Activated T-helper 1 cell treated with anti-CD3 and anti-CD28 coated beads, Interleukin-2, amount 50 U/mL, for 16 hours (primary cell): ENCODE results near the gene PTPRA.
"Not testable (repeated sequence)": the region's sequence is repeated elsewhere in the genome, so short reads cannot be mapped to it uniquely, and the experiment has no call there.

Experiments used
- DNase-seq, 2 donors: peaks; one replicate each; pipeline ENCODE4 v3.0.0-alpha.2; 2020; ENCODE audit warnings: low read depth in 1 of 2, low spot score in 1 of 2

The PTPRA gene

DNA sequence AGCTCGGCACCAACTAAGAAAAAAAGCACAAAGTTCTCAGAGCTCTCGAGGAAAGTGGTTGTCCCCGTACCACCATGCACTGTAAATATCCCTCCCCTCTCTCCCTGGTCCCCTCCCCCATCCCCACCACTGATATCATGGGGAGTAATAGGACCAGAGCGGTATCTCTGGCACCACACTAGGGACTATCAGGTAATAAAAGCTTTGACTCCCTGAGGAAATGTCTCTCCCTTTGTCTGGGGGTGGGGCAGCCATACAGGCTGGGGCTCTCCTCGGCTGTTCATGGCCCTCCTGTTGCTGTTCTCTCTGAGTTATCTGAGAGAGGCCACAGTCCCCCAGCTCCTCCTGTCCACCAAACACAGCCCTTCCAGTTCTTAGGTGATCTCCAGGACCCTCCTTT is 165.2 kb downstream of the PTPRA start:
- no peak for DNase-seq

DNA sequence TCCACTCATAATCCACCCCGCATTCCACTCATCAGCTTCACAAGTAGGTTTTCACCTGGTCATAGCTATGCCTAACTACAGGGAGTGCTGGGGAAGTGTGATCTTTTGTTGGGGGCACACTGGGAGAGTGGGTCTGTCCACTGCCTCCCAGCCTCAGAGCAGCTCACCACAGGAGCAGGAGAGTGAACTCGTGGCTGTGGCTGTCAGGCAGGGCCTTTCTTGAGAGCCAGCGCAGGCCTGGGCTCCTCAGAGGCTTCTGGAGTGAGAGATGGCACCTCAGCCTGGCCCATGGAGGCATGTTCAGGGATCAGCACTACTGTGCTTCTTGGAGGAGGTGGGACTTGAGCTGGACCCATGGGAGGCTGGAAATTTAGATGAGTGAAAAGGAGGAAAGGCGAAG is 166.1 kb downstream of the PTPRA start:
- no peak for DNase-seq

DNA sequence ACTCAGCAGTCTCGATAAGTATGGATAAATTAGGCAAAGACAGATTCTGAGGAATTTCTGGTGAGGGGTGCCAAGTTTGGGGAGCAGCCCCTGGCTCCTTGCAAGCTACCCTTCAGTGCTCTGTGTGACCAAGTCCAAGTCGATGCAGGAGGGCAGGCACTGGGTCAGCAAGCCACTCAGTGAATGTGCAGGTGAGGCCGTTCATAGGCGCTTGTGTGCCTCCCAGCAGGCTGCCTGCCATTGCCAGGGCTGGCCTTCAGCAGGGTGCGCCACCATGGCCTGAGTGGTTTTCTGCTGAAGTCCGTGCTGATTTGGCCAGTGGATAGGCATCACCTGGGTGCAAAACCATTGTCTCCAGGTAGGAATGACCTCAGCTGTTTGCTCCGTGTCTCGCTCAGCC is 166.8 kb downstream of the PTPRA start:
- DNase-seq = no peak

DNA sequence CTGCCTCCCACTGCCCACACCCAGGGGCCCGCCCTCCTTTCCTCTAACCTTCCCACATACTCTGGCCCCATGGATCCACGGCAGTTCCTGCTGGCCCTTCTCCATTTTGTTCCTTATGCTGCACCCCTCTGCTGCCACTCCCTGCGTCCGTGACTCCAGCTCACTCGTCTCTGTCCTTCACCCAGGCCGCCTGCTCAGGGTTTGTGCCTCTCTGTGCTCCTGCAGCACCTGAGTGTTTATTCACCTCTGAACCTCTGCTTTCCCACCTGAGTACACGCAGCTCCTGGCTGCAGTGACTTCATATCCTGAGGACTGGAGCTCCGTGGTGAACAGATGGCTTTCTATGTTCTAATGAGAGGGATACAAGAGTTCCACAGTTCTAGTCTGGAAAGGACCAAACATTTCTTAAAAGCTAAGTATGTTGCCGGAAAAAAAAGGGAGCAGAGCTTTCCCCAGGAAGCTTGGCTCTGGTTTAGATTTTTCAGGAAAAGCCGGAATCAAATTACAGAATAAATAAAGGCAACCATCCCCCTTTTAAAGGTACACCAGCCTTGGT is 168.7 kb downstream of the PTPRA start:
- DNase-seq = no peak

DNA sequence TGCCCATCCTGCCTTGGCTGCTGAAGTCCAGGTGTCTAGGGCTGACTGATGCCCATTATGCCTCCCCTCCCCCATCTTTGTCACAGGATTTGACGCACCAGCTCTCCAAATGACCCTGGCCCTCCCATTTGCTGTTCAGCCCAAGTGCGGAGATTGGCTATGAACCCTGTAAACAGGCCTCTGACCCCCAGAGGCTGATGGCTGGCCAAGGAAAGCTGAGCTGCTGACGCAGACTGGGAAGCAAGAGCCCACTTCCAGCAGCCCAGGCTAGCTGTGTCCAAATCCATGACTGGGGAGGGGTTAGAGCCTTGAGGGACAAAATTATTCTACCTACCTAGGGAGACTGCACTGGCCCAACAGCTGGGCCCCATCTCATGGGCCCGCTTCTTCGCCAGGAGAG is 169.3 kb downstream of the PTPRA start:
- no peak for DNase-seq

DNA sequence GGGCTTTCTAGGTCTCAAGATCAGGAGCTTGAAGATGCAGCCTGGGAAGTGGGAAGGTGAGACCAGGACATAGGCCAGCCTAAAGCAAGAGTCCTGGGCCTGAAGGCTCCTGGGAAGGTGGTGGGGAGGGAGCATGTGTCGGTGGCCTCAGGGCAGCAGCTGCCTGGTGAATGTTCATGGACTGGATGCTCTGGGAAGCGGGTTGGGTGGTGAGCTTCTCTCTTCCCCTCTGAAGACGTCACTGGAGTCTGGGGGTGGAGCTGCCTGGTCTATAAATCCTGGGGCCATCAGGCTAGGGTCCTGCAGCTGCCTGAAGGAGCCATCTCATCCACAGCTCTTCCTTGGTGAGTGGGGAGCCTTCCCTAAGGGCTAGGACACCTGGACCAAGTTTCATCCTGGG is 170.0 kb downstream of the PTPRA start, which contains the start of gene GNRH2:
Gene GNRH2 (plus strand): TSS at position 301 of the 400 bp plus-strand sequence. CDS start 793 bp downstream, outside the sequence.
- DNase-seq = no peak

DNA sequence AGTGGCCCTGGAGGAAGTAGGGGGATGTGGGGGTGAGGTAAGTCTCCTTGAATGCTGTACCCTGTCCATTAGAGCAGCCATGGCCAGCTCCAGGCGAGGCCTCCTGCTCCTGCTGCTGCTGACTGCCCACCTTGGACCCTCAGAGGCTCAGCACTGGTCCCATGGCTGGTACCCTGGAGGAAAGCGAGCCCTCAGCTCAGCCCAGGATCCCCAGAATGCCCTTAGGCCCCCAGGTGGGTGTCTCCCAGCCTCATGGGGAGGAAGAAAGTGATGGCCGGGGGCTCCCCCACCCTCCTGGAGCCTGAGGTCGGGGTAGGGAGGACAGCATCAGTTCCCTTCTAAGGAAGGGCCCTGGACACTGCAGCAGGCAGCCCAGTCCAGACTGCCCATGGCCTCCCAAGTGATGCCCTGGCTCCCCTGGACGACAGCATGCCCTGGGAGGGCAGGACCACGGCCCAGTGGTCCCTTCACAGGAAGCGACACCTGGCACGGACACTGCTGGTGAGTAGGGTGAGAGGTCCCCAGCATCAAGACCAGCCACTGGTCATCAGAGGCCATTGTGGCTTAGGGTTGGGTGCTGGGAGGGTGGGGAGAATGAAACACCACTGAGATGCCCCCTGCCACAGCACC is 171.2 kb downstream of the PTPRA start:
- DNase-seq = no peak

DNA sequence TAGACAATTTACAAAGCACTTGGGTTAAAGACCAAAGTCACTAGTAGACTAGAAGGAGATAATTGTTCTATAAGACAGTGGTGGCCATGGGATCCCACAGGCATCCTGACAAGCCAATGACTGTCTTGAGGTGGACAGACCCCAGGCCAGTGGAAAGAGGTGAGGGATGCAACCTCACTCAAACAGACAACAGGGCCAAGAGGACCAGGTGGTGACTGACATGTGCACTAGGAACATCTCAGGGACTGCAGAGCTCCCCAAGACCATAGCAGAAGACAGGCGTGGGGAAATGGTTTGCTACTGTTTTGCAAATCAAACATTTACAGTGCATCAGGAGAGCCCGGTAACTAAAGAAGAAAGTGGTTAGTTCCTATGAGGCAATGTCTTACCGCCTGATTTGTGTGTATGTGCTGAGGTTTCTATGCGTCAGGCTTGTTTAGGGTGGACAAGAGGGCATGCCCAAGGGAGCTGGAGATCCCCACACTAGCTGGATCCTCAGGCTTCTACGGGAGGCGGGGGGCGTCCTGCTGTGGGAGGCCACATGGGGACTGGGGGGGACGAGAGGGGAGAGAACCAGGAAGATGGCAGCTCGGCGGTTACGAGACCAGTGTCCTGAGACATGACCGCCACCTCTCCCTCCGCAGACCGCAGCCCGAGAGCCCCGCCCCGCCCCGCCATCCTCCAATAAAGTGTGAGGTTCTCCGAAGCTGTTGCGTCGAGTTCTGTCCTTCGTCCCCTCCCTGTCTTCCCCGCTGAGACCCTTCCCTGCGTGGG is 171.9 kb downstream of the PTPRA start:
- peak in 1 of 2 donors; percentile 12 for DNase-seq

DNA sequence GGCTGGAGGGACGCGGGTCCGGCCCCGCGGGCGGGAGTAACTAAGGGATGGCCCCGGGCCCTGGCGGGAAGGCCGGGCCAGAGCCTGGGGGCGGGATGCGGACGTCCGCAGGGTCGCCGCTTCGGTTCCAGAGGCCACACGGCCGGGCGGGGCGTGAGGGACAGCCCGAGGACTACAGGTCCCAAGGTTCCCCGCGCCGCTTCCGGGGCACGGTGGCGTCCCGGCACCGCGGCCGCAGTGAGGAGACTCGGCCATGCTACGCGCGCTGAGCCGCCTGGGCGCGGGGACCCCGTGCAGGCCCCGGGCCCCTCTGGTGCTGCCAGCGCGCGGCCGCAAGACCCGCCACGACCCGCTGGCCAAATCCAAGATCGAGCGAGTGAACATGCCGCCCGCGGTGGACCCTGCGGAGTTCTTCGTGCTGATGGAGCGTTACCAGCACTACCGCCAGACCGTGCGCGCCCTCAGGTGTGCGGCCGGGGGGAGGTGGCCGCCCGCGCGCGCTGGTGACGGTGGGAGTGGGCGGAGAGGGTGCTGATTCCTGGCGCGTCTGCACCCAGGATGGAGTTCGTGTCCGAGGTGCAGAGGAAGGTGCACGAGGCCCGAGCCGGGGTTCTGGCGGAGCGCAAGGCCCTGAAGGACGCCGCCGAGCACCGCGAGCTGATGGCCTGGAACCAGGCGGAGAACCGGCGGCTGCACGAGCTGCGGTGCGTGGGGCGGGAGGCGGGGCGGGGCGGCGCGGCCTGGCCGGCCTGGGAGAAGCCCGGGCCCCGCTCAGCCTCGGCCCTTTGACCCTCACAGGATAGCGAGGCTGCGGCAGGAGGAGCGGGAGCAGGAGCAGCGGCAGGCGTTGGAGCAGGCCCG is 172.8 kb downstream of the PTPRA start, which contains the start of gene MRPS26:
Gene MRPS26 (plus strand): TSS at position 237 of the 861 bp plus-strand sequence. CDS start 17 bp downstream, at position 254.
- peak; percentile 53 to 67 for DNase-seq

DNA sequence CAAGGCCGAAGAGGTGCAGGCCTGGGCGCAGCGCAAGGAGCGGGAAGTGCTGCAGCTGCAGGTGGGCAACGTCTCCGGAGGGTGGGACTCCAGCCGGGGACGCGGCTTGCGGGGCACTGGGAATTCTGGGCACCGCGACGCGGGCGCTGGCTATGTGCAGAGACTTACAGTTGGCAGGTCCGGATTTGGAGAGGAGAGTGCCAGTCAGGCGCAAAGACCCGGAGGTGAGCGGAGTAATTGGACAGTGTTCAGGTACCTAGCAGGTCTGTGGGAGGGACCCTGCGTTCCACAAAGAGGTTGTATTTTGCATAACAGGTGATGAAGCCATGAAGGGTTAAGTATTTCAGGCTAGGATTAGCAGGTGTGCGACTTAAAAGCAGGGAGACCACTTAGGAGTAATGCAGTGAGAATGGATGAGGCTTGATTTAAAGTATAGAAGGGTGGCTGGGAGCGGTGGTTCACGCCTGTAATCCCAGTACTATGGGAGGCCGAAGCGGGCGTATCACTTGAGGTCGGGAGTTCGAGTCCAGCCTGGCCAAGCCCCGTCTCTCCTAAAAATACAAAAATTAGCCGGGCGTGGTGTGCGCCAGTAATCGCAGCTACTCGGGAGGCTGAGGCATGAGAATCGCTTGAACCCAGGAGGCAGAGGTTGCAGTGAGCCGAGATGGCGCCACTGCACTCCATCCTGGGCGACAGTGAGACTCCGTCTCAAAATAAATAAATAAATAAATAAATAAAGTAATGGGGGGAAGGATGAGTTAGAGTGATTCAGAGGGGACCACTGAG is 173.6 kb downstream of the PTPRA start:
- DNase-seq = no peak

DNA sequence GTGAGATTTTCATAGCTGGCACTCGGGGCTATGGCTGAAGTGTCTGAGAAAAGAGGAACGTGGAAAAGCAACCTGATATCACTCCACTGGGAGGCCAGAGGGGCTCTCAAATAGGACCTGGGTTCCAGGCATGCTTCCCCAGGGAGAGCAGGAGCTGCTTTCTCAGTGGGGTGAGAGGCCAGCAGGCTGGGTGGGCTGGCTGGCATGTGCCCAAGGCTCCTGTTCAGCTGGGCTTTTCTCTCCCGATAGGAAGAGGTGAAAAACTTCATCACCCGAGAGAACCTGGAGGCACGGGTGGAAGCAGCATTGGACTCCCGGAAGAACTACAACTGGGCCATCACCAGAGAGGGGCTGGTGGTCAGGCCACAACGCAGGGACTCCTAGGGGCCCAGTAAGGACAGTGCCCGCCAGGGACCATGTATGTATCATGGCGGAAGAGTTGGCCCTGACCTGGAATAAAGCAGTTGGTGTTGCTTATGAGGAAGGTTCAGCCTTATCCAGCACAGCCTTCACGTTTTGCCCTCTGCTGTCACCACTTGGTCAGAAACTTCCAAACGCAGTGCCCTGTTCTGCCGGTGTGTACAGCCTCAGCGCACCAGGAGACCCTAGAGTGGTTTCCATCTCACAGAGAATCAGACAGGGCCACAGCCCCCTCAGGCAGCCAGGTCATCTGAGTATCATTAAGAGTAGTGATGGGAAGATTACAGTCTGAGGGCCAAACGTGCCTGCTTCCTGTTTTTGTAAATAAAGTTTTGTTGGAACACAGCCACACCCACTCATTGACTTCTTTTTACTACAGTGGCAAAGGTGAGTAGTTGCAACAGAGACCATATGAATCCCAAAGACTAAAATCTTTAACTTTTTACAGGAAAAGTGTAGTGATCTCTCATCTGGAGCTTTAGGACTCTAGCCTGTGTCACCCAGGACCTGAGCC is 174.5 kb downstream of the PTPRA start:
- DNase-seq = no peak

DNA sequence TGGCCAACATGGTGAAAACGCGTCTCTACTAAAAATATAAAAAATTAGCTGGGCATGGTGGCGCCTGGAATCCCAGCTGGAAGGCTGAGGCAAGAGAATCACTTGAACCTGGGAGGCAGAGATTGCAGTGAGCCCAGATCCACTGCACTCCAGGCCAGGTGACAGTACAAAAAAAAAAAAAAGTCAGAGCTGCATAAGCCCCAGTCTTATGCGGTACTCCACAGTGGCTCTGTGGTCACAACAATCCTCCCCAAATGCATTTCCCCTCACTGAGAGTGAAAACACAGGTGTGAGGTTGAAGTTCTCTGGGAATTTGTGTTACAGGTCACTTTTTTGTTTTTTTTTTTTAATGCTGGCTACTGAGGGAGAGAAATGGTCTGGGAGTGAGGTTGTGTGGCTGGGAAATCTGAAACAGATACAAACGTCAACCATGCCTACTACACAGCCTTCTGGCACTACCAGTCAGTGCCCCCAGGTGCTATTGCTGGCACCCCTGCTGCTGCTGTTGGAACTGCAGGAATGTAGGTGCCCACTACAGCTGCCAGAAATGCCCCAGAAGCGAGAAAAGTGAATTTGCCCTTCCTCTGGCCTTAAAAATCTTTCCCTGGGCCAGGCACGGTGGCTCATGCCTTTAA is 178.2 kb downstream of the PTPRA start:
- DNase-seq = no peak

DNA sequence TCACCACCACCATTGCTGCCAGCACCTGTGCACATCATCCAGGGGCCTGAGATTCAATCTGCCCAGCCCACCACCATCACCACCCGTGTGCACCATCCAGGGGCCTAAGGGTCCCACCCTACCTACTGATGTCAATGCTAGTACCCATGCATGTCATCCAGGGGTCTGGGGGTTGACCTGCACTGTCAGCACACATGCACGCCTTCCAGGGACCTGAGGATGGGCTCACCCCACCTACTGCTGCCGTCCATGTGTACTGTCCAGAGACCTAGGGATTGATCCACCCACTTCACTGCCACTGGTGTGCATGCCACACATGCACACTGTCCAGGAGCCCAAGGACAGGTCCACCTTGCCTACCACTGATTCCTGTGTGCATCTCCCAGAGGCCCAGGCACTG is 186.2 kb downstream of the PTPRA start:
- no peak for DNase-seq

DNA sequence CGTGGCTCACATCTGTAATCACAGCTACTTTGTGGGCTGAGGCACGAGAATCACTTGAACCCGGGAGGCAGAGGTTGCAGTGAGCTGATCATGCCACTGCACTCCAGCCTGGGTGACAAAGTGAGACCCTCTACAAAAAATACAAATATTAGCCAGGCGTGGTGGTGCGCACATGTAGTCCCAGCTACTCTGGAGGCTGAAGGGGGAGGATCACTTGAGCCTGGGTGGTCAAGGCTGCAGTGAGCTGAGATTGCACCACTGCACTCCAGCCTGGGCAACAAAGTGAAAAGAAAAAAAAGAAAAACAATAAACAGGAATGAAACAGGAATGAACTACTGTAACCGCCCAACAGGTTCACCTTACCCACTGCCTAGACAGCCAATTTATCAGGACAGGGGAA is 190.8 kb downstream of the PTPRA start:
- not testable (repeated sequence) for DNase-seq

DNA sequence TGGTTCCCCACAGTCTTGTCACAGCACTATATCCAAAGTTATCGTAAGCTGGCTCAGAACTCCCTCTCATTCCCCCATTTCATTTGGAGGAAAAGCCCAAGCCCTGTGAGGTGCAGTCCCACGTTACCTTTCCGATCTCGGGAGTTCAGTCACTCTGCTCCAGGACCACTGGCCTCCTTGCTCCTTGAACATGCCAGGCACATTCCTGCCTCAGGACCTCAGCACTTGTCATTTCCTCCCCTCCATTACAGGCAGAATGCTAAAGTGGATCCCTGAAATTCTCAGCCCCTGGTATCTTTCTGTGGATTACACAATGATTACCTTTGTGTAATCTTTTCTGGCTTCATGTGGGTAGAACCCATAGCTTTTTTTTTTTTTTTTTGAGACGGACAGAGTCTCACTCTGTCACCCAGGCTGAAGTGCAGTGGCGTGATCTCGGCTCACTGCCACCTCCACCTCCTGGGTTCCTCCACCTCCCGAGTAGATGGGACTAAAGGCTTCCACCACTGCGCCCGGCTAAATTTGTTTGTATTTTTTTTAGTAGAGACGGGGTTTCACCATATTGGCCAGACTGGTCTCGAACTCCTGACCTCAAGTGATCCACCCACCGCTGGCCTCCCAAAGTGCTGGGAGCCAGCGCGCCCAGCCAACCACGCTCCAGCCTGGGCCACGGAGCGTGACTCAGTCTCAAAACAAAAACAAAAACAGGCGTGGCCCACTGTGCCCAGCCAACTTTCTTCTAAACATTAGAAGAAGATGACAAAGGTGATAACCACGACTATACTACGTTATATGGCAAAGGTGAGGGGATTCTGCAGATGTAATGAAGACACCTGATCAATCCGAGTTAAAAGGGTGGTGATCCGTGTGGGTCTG is 194.1 kb downstream of the PTPRA start:
- no peak for DNase-seq

DNA sequence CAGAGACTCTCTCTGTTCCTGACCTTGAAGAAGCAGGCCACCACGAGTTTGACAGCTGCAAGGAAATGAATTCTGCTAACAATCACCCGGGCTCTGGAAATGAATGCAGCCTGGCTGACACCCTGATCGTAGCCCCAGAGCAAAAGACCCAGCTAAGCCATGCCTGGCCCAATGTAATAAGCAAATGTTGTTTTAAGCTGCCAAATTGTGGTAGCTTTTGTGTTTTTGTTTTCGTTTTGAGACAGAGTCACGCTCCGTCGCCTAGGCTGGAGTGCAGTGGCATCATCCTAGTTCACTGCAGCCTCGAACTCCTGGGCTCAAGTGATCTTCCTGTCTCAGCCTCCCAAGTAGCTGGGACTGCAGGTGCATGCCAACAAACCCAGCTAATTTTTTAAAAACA is 194.8 kb downstream of the PTPRA start:
- no peak for DNase-seq

DNA sequence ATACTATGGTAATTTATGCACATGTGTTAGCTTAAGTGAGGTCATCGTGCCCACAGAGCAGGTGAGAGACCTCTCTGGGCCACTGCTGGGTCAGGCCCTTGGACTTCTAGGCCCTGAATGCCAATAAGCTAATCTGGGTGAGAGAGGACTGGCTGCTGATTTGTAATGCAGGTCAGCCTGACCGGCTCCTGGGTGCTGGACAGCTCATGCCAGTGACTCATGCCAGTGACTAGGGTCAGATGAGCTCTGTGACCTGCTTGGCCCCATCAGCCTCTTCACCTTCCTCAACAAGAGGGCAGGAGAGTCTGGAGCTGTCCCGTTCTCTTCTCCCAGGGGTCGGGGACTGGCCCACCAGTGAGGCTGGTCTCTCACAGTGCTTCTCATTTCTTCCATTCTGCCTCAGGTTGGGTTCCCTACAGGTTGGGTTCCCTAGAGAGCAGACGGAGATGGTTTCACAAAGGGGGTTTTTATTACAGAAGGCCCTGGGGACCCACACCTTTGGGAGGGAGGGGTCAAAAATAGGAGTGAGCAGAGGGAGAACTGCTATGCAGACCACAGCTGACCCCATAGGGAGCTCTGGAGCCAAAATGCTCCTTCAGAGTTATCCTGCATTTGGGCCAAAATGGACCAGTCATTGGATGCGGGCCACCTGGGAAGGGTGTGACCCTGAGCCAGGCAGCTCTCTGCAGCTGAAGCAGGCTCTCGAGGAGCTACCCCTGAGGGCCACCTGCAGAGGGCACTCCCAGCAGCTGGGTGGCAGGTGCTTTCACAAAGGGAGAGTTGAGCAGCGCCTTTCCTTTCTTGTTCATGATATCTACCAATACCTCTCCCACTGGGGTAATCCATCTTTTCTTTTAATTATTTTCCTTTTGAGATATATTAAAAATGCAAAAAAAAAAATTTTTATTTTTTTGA is 196.0 kb downstream of the PTPRA start:
- no peak for DNase-seq
